Motor neuron (in vitro differentiated cells): ENCODE results near the gene GABRG3. TPM values are rescaled to one million over a fixed set of nuclear protein-coding genes. Genes with fewer than 3 reads are reported as not detected.

ENCODE experiments used
- ATAC-seq, 8 experiments: fragments of 200-7000 bp; cut with Tn5 transposase; replicated peaks in 6 of 8; 2 replicates each; pipeline ENCODE4 v1.8.0; 2021; ENCODE audit warnings: mild to moderate bottlenecking in 8 of 8, moderate library complexity in 8 of 8
- H3K27ac ChIP-seq, 2 donors: fragments of 250-450 bp; sonication (Bioruptor Pico); 2 replicates each; pipeline ENCODE4 v1.9.0; 2021; ENCODE audit warnings: antibody characterized with exemption in 2 of 2, mild to moderate bottlenecking in 2 of 2, moderate library complexity in 1 of 2
- H3K4me1 ChIP-seq, 2 donors: fragments of 250-450 bp; sonication (Bioruptor Pico); replicated peaks in 1 of 2; 2 replicates each; pipeline ENCODE4 v1.6.1; 2021; ENCODE audit warnings: antibody characterized with exemption in 2 of 2, mild to moderate bottlenecking in 2 of 2, moderate library complexity in 1 of 2
- H3K4me3 ChIP-seq, 5 donors: fragments of 250-450 bp; sonication (Bioruptor Pico); 2 replicates each; pipeline ENCODE4 v1.9.0; 2021; ENCODE audit warnings: antibody characterized with exemption in 5 of 5, mild to moderate bottlenecking in 5 of 5, moderate library complexity in 4 of 5
- WGBS, 10 experiments: fragments of 450-650 bp; shearing (Covaris generic); methylation state at CpG; one replicate each; pipeline ENCODE4 v1.0.0; 2022; 5-methylcytosine and 5-hydroxymethylcytosine counted together
- in situ Hi-C, 9 experiments: fragments of 400-800 bp; cut with MboI; loops; one replicate each; pipeline ENCODE4 v1.15.0; 2021; ENCODE audit warnings: low sequenced_read_pairs in 9 of 9, low pct_unique_long_range_greater_than_20kb in 2 of 9; ENCODE audit not compliant: unreplicated experiment in 9 of 9
- total RNA-seq, 8 experiments: library from RNA; unstranded; fragments of 300-600 nt; gene quantifications; 2 replicates each; pipeline versions ENCODE4 v1.2.3 to v1.2.4, GENCODE V29; 2022

Gene GABRG3
- total RNA-seq, 8 experiments from 2014 or later, result 0.04 to 3.4 (median 0.88) TPM

- no peaks in the 10 kb centered on the region for H3K4me1 ChIP-seq
- WGBS, 10 experiments, result 0 to 100% (median 69%) methylated on average over 1 to 4 of the region's 4 CpGs
- no peak overlapping the region for H3K4me3 ChIP-seq
- in situ Hi-C loops, result no loop called here
- no peak overlapping the region for H3K27ac ChIP-seq
- no peak for ATAC-seq
Measured at GRCh38 chr15:27433604-27434003, 462.6 kb downstream of the GABRG3 start.

- 0 to 92% (median 73%) methylated on average over 1 to 13 of the region's 15 CpGs; no CpG with 5 or more reads in 1 of the 10 experiments for WGBS, 10 experiments
- Histone ChIP-seq H3K4me1 (peaks cover 3 to 9% of the 10 kb centered on the region in 2 donors), H3K4me3 (no peak overlapping the region), H3K27ac (no peak overlapping the region)
- no peak for ATAC-seq
- in situ Hi-C loops, result no loop called here
Measured at GRCh38 chr15:27438403-27439375, 467.7 kb downstream of the GABRG3 start.

DNA sequence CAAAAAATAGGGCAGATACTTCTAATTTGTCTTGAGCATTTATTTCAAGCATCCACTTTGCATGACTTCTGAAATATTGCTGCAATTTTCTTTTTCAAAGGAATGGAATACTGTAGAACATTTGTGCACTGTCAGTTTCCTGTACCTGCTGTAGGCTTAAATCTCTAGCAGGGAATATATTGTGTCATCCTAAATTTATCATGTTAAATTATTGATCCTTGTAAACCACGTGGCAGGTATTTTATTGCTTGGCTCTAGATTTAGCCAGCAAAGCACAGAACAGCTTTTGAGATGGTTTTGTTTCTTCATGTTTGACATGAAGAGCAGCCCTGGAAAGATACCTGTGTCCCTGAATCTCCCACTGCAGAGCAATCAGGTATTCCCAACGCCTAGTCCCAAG, 470.1 kb downstream of the GABRG3 start:
- peak in 5 of 8 experiments; percentile 22 to 79 (median 60) for ATAC-seq
- in situ Hi-C loops, result no loop called here
- no peak overlapping the region for H3K27ac ChIP-seq
- H3K4me1 ChIP-seq, result peaks cover 3 to 9% of the 10 kb centered on the region in 2 donors
- no peak overlapping the region for H3K4me3 ChIP-seq
- WGBS, 10 experiments, result 0 to 58% (median 34%) methylated on average over 1 to 2 of the region's 2 CpGs

DNA sequence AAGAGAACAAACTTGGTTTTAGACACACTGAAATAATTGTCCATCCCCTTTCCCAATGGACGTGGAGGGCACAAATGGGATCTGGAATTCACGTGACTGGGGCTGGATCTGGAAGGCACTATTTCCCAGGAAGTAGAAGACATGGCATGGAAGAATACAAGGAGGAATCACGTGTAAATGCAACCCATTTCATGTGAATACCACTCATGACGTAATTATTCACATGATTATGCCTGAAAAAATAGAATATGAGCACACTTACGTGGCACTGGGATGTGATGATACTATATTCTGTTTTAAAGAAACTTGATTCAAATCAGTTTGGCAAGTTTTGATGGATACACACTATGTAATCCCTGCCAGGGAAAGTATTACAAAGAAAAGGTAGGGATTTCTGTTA, 477.3 kb downstream of the GABRG3 start:
- no peak overlapping the region for H3K4me3 ChIP-seq
- no peaks in the 10 kb centered on the region for H3K4me1 ChIP-seq
- no peak overlapping the region for H3K27ac ChIP-seq
- WGBS, 10 experiments, result 31 to 89% (median 84%) methylated on average over 2 to 5 of the region's 5 CpGs
- no peak for ATAC-seq
- in situ Hi-C loops, result no loop called here

DNA sequence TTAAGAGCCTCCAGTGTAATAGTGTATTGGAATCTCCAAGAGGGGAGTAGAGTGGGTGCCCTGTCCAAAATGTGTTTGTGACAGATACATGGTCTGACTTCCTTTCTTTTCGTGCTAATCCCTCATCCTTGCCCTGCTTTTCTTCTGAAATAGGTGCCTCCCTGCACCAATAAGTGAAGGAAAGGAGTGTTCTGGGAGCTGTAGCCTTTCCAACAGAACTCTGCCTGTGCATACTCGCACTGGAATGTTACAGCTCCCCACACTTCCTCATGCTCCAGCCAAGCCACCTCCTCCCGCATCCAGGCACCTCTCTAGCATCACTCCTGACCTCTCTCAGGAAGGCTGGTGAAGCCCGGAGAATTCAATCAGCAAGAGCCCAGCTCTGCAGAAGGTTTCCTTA, 478.0 kb downstream of the GABRG3 start:
- peak in 1 of 8 experiments; percentile 27 for ATAC-seq

DNA sequence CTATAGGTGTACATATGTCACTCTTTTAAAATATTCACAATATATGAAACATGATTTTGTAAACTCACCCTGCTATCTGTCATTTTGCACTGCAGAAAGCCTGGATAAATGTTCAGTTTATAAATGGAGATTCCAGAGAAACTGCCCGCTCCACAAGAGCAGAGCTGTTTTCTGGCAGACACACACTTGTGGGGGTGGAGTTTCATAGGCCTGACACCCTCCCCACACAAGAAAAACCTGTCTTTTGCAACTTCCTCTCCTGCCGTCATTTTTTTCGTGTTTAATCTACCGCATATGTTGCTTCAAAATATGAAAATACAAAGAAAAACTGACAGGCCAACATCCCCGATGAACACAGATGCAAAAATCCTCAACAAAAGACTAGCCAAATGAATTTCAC, 479.0 kb downstream of the GABRG3 start:
- 5 to 96% (median 78%) methylated on average over 2 to 5 of the region's 5 CpGs; no CpG with 5 or more reads in 2 of the 10 experiments for WGBS, 10 experiments
- H3K27ac ChIP-seq, result no peak overlapping the region
- H3K4me3 ChIP-seq, result no peak overlapping the region
- no peak for ATAC-seq
- in situ Hi-C loops, result no loop called here
- H3K4me1 ChIP-seq, result peaks cover 15 to 16% of the 10 kb centered on the region in 2 donors

More for the DNA sequence above, 478.0 kb downstream of the GABRG3 start:
- H3K4me1 ChIP-seq, result peaks cover 5 to 6% of the 10 kb centered on the region in 2 donors
- no peak overlapping the region for H3K4me3 ChIP-seq
- H3K27ac ChIP-seq, result no peak overlapping the region
- in situ Hi-C loops, result no loop called here
- 7 to 100% (median 66%) methylated on average over 1 to 4 of the region's 4 CpGs; no CpG with 5 or more reads in 2 of the 10 experiments for WGBS, 10 experiments

GRCh38 chr15:27454281-27455075, 483.5 kb downstream of the GABRG3 start:
- in situ Hi-C loops, result no loop called here
- Histone ChIP-seq H3K4me1 (peaks cover 31% of the 10 kb centered on the region in 2 donors), H3K4me3 (no peak overlapping the region), H3K27ac (peak overlapping the region; percentile 58 to 81)
- 0 to 73% (median 48%) methylated on average over 3 to 12 of the region's 13 CpGs for WGBS, 10 experiments
- peak in 7 of 8 experiments; percentile 86 to 98 (median 97) for ATAC-seq

DNA sequence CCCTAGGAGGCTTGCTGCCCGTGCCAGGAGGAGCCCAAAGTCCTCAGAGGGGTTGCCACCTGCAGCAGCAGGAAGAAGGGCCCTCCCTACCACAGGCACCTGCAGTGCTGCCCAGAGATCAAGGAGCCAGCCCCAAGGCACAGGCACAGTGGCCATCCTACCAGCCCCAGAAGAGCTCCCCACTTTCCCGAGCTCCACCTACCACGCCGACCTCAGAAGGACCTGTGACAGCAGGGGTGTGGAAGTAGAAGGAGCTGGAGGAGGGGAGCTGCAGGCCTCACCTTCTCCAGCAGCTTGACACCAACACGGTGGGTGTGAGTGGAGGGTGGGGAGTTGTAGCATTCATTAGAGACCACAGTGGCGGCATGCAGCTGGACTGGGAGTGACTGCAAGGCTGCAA, 485.8 kb downstream of the GABRG3 start:
- in situ Hi-C loops, result no loop called here
- no peak overlapping the region for H3K27ac ChIP-seq
- H3K4me3 ChIP-seq, result no peak overlapping the region
- 40 to 80% (median 49%) methylated on average over 1 to 3 of the region's 6 CpGs; no CpG with 5 or more reads in 7 of the 10 experiments for WGBS, 10 experiments
- H3K4me1 ChIP-seq, result peaks cover 31% of the 10 kb centered on the region in 2 donors
- peak in 1 of 8 experiments; percentile 43 for ATAC-seq

DNA sequence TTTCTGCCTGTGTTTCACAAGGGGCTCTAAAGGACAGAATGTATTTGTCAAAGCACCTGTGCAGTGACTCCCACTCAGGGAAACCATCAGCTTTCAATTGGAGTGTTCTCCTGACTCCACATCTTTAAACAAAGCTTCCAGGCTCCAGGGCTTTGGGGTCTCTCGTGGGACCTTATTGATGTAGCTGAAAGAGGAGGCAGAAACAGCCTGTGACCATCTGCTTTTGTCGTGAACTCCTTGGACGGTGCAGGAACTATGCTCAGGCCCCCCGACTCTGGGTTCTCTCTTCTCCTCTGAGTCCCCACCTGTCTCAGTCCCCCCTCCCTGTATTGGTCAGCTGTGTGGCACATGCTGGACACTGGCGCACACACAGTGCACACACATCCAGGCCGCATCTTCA, 486.8 kb downstream of the GABRG3 start:
- H3K4me1 ChIP-seq, result peaks cover 31% of the 10 kb centered on the region in 2 donors
- peak overlapping the region in 1 of 2 donors; percentile 41 for H3K27ac ChIP-seq
- no peak for ATAC-seq
- WGBS, 10 experiments, result 80 to 100% (median 90%) methylated on average over 1 to 2 of the region's 6 CpGs; no CpG with 5 or more reads in 6 of the 10 experiments
- in situ Hi-C loops, result no loop called here
- no peak overlapping the region for H3K4me3 ChIP-seq

DNA sequence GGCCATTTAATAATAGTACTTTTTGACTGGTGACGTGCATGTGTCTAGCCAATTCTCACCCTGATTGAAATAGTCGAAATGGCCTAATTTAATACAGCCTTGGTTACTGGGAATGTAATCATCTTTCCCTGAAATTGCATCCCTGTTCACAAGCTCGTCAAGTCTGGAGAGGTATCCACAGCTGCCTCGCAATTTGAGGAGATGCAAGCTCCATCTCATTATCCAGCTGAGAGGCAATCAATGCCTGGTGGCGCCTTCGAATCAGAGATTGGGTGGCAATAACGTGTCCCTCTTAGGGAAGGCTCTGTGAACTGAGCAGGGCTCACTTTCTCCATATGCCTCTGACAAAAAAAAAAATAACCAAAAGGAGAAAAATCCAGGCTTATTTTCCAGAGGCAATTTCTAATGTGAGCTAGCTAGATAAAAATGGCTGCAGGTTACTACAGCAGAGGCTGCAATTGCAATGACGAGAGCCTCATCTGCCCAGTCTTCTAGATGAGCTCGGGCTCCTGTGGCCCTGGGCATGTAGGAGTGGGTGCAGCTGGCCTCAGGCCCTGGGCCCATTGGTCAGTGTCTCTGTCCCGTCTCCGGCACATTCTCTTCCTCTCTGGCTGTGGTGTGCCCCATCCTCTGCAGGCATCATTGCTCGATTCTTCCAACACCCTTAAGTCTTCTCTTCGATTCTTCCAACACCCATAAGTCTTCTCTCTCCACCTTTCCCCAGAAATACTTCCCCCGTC, 487.5 kb downstream of the GABRG3 start:
- no peak overlapping the region for H3K4me3 ChIP-seq
- in situ Hi-C loops, result no loop called here
- no peak for ATAC-seq
- peaks cover 30 to 31% of the 10 kb centered on the region in 2 donors for H3K4me1 ChIP-seq
- 14 to 94% (median 76%) methylated on average over 2 to 13 of the region's 14 CpGs for WGBS, 10 experiments
- H3K27ac ChIP-seq, result peak overlapping the region in 1 of 2 donors; percentile 41

DNA sequence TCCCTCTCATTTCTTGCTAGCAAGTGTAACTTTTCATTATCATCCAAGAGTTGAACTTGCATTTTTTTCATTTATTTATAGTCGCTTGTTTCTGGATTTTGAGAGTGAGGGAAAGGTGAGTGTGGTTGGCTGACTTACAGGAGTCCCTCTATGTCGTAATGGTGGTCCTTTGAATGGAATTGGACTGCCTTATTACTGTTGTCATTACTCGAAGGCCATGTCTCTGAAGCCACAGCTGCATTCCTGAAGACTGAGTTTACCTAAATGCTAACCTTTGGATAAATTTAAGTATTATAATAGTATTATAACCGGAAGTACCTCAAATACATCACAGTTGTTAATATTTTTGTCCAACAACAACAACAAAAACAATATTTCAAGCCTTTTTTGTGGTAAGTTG, 488.9 kb downstream of the GABRG3 start:
- Histone ChIP-seq H3K27ac (no peak overlapping the region), H3K4me1 (peaks cover 17% of the 10 kb centered on the region in 2 donors), H3K4me3 (no peak overlapping the region)
- WGBS, 10 experiments, result 4 to 90% (median 62%) methylated on average over 2 to 4 of the region's 4 CpGs
- in situ Hi-C loops, result no loop called here
- no peak for ATAC-seq

- in situ Hi-C loops, result no loop called here
- no peak for ATAC-seq
- WGBS, 10 experiments, result 18 to 98% (median 63%) methylated on average over 1 to 5 of the region's 5 CpGs; no CpG with 5 or more reads in 2 of the 10 experiments
- H3K4me3 ChIP-seq, result no peak overlapping the region
- no peak overlapping the region for H3K27ac ChIP-seq
- H3K4me1 ChIP-seq, result peaks cover 13 to 16% of the 10 kb centered on the region in 2 donors
Measured at GRCh38 chr15:27461181-27461580, 490.2 kb downstream of the GABRG3 start.
